GM12872 (cell line): ENCODE data around the gene ASB5.

Source experiments
- TF ChIP-seq, protein P1 (sequence below): IDR thresholded peaks from 3 replicates; pipeline ENCODE4 v1.5.1; 2011; ENCODE audit warnings: low read depth, mild to moderate bottlenecking, low read length, moderate library complexity; ENCODE audit not compliant: insufficient read depth

The ASB5 gene

DNA sequence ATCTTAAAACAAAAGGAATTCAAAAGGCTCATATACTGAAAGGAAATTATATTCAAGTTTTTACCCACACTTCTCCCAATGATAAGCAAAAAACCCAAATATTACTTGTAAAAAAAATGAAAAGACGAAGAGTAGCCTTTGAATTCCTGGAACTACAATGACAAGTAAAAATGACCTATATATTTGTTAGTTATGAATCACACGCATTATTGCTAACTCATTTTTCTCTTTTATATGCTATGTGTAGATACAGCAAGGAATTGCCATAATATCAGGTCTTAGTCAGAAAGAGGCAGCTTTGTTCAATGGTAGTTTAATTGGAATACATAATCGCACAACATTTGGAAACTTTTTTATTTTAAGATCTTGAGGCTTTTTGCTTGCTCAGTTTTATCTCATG is 22.7 kb upstream of the ASB5 start:
- TF ChIP-seq, protein P1, sequence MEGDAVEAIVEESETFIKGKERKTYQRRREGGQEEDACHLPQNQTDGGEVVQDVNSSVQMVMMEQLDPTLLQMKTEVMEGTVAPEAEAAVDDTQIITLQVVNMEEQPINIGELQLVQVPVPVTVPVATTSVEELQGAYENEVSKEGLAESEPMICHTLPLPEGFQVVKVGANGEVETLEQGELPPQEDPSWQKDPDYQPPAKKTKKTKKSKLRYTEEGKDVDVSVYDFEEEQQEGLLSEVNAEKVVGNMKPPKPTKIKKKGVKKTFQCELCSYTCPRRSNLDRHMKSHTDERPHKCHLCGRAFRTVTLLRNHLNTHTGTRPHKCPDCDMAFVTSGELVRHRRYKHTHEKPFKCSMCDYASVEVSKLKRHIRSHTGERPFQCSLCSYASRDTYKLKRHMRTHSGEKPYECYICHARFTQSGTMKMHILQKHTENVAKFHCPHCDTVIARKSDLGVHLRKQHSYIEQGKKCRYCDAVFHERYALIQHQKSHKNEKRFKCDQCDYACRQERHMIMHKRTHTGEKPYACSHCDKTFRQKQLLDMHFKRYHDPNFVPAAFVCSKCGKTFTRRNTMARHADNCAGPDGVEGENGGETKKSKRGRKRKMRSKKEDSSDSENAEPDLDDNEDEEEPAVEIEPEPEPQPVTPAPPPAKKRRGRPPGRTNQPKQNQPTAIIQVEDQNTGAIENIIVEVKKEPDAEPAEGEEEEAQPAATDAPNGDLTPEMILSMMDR = no peak

DNA sequence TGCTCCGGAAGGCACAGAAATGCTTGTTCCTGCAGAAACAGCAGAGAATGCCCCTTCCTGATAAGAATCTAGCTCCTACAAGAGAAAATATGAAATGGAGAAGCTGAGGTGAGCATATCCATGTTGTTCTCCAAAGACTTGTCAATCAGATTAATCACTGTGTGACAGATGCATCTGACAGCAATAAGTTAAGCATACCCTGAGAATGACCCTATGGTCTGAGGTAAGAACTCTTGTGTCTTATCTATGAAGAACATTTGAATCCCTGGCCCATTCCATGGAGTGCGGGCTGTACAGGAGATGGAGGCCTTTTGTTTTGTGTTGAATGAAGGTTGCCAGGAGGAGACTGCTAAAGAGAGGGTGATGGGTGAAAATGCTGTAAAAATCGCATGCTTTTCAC is 21.5 kb upstream of the ASB5 start:
- TF ChIP-seq, protein P1 = no peak

DNA sequence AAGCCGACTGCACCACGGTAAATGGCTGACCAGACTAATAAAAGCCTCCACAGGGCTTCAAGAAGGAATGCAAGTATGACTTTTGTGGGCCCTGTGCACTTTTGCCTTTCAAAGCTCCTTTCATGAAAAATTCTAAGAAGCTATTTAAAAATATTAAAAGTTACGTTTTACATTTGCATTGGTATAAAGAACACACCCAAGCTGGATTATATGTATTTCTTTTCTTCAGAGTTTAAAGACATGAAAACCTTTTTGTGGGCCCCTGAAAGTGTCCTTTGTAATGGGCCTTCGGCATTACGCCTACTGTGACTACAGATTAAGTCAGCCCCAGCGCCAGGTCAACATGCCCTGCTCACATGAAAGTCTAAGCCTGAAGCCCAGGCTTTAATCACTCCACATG is 20.5 kb upstream of the ASB5 start:
- TF ChIP-seq, protein P1 = no peak

DNA sequence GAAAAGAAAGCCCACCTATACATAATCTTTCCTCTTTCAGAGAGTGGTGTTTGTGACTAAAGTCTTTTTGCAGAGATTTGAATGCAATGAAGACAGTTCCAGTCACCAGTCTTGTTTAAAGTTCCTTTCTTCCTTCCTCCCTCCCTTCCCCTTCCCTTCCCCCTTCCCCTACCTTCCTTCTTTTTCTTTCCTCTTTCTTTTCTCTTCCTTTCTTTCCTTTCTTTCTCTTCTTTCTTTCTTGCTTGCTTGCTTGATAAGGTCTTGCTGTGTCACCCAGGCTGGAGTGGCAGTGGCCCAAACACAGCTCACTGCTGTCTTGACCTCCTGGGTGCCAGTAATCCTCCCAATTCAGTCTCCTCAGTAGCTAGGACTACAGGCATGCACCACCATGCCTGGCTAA is 19.0 kb upstream of the ASB5 start:
- TF ChIP-seq, protein P1 = no peak

DNA sequence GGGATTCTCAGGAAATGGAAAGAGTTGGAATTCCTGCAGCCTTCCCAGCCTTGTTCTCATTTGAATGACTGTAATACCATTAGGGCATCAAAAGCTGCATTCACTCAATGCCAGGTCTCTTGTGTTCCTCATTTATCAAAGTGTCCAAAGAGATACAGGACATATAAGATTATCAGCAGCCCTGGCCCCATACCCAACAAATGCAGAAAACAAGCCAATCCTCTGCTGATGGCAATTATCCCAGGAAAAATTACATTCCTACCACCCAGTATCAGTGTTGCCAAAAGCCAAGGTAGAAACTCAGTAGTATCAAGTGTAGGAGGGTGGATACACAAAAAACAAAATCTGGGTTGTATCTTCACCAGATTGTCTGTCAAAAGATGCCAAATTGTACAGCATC is 18.5 kb upstream of the ASB5 start:
- TF ChIP-seq, protein P1 = no peak

DNA sequence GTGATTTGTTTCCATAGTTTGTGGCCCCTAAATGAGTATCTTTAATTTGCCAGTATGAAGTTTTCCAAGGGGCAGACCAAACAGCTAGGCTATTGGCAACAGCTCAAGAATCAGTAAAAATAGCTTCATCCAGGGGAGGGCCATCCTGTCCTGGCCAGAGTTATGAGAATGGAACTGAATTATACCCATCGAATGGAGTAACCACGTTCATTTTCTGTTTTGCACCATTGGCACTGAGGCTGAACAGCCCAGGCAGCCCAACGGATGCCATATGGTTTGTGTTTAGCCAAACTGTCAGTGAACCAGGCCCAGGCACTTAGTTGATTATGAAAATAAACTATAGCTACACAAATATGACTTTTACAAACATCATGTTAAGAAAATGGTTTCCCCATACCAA is 17.7 kb upstream of the ASB5 start:
- TF ChIP-seq, protein P1 = no peak

DNA sequence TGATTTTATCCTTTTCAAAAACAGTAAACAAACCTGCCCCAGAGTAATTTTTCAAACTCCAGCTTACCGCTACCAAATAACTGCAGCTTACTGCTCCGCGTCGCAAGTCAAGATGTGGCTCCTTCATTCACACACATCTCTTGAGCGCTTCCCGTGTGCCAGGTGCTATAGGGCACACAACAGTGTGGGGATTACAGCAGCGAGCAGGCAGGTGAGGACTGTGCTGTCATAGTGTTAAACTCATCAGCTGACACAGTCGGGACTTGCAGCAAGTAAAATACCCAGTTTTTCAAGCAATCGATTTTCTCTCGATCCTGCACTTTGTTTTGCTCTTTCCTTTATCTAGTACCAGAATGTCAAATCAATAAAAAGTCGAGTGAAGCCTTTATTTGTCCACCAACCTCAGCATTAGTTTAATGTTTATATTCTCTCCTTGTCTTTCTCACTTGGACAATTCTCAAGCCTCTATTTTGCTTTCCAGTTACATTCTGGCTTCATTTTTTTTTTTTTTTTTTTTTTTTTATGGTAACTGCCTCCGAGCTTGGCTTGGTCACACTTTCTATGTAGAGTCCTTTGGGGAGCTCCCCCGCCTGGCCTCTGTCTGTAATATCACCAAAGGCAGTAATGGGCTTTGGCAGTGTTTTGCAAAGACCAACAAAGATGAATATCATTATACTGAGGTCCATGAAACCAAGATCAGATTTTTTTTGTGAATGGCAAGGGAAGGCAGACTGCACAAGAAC is 8.3 kb upstream of the ASB5 start:
- TF ChIP-seq, protein P1 = peak; percentile 49
